Measurements from ENCODE around the gene PPIP5K2. TPM values are rescaled to one million over a fixed set of nuclear protein-coding genes. Genes with fewer than 3 reads are reported as not detected.

The PPIP5K2 gene
- polyA plus RNA-seq, 1 donor from 2014 or later = 153 TPM

DNA sequence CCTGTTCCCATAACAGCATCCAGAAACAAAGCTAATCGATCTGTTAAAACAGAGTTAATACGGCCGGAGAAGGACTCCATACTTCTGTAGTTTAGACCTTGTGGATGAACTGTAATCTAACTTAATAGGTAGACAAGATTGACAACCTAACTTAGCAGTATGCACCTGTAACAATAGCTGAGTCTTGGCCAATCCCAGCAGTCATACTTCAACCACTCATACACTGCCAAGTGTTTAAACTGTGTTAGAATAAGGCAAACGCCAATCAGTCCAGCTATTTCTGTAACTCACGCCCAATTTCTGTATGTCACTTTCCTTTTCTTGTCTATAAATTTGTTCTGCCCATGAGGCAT is 104.8 kb downstream of the PPIP5K2 start:
- Histone ChIP-seq H3K4me2 (ENCODE audit: low read length) (no peak overlapping the region), H3K9ac (ENCODE audit: low read length) (no peak overlapping the region), H3K9me2 (ENCODE audit: insufficient read depth, low read length) (no peaks in the 10 kb centered on the region), H3K9me3 (ENCODE audit: low read length) (no peaks in the 10 kb centered on the region), H4K20me1 (ENCODE audit: insufficient read depth) (no peaks in the 10 kb centered on the region), H3K36me3 (ENCODE audit: insufficient read depth, low read length) (no peaks in the 10 kb centered on the region), H3F3A (ENCODE audit: insufficient read depth, low read length, poor library complexity, severe bottlenecking) (no peaks in the 10 kb centered on the region), H3K27me3 (ENCODE audit: insufficient read depth, low read depth, low read length) (no peaks in the 10 kb centered on the region), H3K4me3 (ENCODE audit: low read length) (no peak overlapping the region), H2AFZ (ENCODE audit: low read depth, low read length) (no peak overlapping the region), H3K27ac (ENCODE audit: low read length) (no peak overlapping the region), H3K79me2 (replicated peaks; ENCODE audit: insufficient read depth, low read length) (no peaks in the 10 kb centered on the region)
- no peak for TF ChIP-seq POLR2AphosphoS5 (IDR thresholded peaks at IDR 0.05)
- TF ChIP-seq EP300 (conservative IDR thresholded peaks at IDR 0.05; ENCODE audit: poor library complexity, severe bottlenecking) = no peak
- TF ChIP-seq MXI1 (conservative IDR thresholded peaks at IDR 0.05; ENCODE audit: poor library complexity, severe bottlenecking) = no peak
- TF ChIP-seq EZH2 (IDR thresholded peaks at IDR 0.05; ENCODE audit: borderline replicate concordance, insufficient read depth, low read length, poor library complexity, severe bottlenecking) = no peak
- TF ChIP-seq, protein P1, sequence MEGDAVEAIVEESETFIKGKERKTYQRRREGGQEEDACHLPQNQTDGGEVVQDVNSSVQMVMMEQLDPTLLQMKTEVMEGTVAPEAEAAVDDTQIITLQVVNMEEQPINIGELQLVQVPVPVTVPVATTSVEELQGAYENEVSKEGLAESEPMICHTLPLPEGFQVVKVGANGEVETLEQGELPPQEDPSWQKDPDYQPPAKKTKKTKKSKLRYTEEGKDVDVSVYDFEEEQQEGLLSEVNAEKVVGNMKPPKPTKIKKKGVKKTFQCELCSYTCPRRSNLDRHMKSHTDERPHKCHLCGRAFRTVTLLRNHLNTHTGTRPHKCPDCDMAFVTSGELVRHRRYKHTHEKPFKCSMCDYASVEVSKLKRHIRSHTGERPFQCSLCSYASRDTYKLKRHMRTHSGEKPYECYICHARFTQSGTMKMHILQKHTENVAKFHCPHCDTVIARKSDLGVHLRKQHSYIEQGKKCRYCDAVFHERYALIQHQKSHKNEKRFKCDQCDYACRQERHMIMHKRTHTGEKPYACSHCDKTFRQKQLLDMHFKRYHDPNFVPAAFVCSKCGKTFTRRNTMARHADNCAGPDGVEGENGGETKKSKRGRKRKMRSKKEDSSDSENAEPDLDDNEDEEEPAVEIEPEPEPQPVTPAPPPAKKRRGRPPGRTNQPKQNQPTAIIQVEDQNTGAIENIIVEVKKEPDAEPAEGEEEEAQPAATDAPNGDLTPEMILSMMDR (IDR thresholded peaks at IDR 0.05; ENCODE audit: poor library complexity, severe bottlenecking) = no peak
- no peak for TF ChIP-seq RAD21 (conservative IDR thresholded peaks at IDR 0.05)
- no peak for TF ChIP-seq SMC3 (conservative IDR thresholded peaks at IDR 0.05; ENCODE audit: poor library complexity)
- TF ChIP-seq TAF1 (IDR thresholded peaks at IDR 0.05; ENCODE audit: low read depth) = no peak
- TF ChIP-seq REST (IDR thresholded peaks at IDR 0.05; ENCODE audit: borderline replicate concordance) = no peak

GRCh38 chr5:103228061-103228460 is 108.0 kb downstream of the PPIP5K2 start:
- H3F3A ChIP-seq (ENCODE audit: insufficient read depth, low read length, poor library complexity, severe bottlenecking) = no peaks in the 10 kb centered on the region
- H3K4me3 ChIP-seq (ENCODE audit: low read length) = no peak overlapping the region
- H3K79me2 ChIP-seq (replicated peaks; ENCODE audit: insufficient read depth, low read length) = no peaks in the 10 kb centered on the region
- no peak overlapping the region for H3K27ac ChIP-seq (ENCODE audit: low read length)
- H3K36me3 ChIP-seq (ENCODE audit: insufficient read depth, low read length) = no peaks in the 10 kb centered on the region
- no peak overlapping the region for H2AFZ ChIP-seq (ENCODE audit: low read depth, low read length)
- H3K9ac ChIP-seq (ENCODE audit: low read length) = no peak overlapping the region
- no peaks in the 10 kb centered on the region for H3K9me2 ChIP-seq (ENCODE audit: insufficient read depth, low read length)
- H3K4me2 ChIP-seq (ENCODE audit: low read length) = no peak overlapping the region
- H3K27me3 ChIP-seq (ENCODE audit: insufficient read depth, low read depth, low read length) = no peaks in the 10 kb centered on the region
- TF ChIP-seq SMC3 (conservative IDR thresholded peaks at IDR 0.05; ENCODE audit: poor library complexity) (no peak), MXI1 (conservative IDR thresholded peaks at IDR 0.05; ENCODE audit: poor library complexity, severe bottlenecking) (no peak), TAF1 (IDR thresholded peaks at IDR 0.05; ENCODE audit: low read depth) (no peak), REST (IDR thresholded peaks at IDR 0.05; ENCODE audit: borderline replicate concordance) (no peak), RAD21 (conservative IDR thresholded peaks at IDR 0.05) (no peak), POLR2AphosphoS5 (IDR thresholded peaks at IDR 0.05) (no peak), EZH2 (IDR thresholded peaks at IDR 0.05; ENCODE audit: borderline replicate concordance, insufficient read depth, low read length, poor library complexity, severe bottlenecking) (no peak), EP300 (conservative IDR thresholded peaks at IDR 0.05; ENCODE audit: poor library complexity, severe bottlenecking) (no peak)
- TF ChIP-seq, protein P1 (IDR thresholded peaks at IDR 0.05; ENCODE audit: poor library complexity, severe bottlenecking) = no peak
- no peaks in the 10 kb centered on the region for H4K20me1 ChIP-seq (ENCODE audit: insufficient read depth)
- no peaks in the 10 kb centered on the region for H3K9me3 ChIP-seq (ENCODE audit: low read length)
